Esophagus squamous epithelium (tissue), 4 donors: ENCODE data around the gene AGFG2.

Source experiments
- POLR2A ChIP-seq, 4 donors: fragments of 450-650 bp; IDR thresholded peaks; one replicate each; pipeline ENCODE4 v1.6.1; 2017; ENCODE audit warnings: antibody characterized with exemption in 4 of 4, mild to moderate bottlenecking in 4 of 4, moderate library complexity in 3 of 4
- TF ChIP-seq, protein P1 (sequence below), 6 experiments: fragments of 450-650 bp in 4 of 6; fragments of 200-600 bp in 2 of 6; sonication (generic) in 2 of 6; IDR thresholded peaks; one replicate each; pipeline ENCODE4 v1.5.1; 2016 to 2019; ENCODE audit warnings: antibody characterized with exemption in 6 of 6, mild to moderate bottlenecking in 4 of 6, moderate library complexity in 4 of 6

DNA sequence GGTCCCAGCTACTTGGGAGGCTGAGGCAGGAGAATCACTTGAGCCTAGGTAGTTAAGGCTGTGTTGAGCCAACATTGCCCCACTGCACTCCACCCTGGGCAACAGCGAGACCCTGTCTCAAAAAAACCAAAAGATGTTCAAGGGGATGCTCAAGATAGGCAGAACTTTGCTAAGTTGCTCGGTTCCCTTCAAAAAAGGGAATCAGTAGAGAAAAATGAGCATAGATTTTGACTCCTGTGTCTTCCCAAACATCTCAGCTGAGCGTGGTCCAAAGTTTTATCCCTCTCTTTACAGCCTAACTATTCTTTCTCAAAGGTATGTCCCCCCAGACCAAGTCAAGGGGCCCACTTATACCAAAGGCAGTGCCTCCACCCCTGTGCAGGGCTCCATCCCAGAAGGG, 14.0 kb downstream of the AGFG2 start:
- TF ChIP-seq, protein P1, sequence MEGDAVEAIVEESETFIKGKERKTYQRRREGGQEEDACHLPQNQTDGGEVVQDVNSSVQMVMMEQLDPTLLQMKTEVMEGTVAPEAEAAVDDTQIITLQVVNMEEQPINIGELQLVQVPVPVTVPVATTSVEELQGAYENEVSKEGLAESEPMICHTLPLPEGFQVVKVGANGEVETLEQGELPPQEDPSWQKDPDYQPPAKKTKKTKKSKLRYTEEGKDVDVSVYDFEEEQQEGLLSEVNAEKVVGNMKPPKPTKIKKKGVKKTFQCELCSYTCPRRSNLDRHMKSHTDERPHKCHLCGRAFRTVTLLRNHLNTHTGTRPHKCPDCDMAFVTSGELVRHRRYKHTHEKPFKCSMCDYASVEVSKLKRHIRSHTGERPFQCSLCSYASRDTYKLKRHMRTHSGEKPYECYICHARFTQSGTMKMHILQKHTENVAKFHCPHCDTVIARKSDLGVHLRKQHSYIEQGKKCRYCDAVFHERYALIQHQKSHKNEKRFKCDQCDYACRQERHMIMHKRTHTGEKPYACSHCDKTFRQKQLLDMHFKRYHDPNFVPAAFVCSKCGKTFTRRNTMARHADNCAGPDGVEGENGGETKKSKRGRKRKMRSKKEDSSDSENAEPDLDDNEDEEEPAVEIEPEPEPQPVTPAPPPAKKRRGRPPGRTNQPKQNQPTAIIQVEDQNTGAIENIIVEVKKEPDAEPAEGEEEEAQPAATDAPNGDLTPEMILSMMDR (IDR thresholded peaks at IDR 0.05): no peak
- TF ChIP-seq POLR2A (IDR thresholded peaks at IDR 0.05): no peak
